B cell (primary cell): ENCODE results near the gene NBAS. TPM values are rescaled to one million over a fixed set of nuclear protein-coding genes. Genes with fewer than 3 reads are reported as not detected.

Source experiments
- ATAC-seq: fragments of 200-7000 bp; cut with Tn5 transposase; one replicate; pipeline ENCODE4 v1.10.0; 2021; ENCODE audit warnings: low read depth, mild to moderate bottlenecking, moderate number of reproducible peaks, moderate library complexity
- CTCF ChIA-PET: fragments of 350-600 bp; sonication (Branson Sonifier 250); formaldehyde crosslinking; loops from one replicate; lab custom pipeline; 2021; ENCODE audit warnings: antibody characterized with exemption, inconsistent platforms; lab: Charles Lee
- POLR2A ChIA-PET: fragments of 350-600 bp; sonication (Branson Sonifier 250); formaldehyde crosslinking; loops from one replicate; lab custom pipeline; 2021; ENCODE audit warnings: antibody characterized with exemption; lab: Charles Lee
- DNase-seq: peaks from one replicate; pipeline ENCODE4 v3.0.0; 2013
- H2AFZ ChIP-seq: 2 replicates; pipeline ENCODE4 v1.6.1; 2012; ENCODE audit warnings: mild to moderate bottlenecking, low read depth, low read length; ENCODE audit not compliant: insufficient read depth, poor library complexity, severe bottlenecking
- H3K27ac ChIP-seq, 2 donors: 1 replicate in 1 of 2; 2 replicates in 1 of 2; pipeline ENCODE4 v1.5.1; 2012 to 2013; ENCODE audit warnings: low read length in 2 of 2, mild to moderate bottlenecking in 2 of 2, moderate library complexity in 1 of 2
- H3K27me3 ChIP-seq, 4 experiments: fragments of 200-600 bp in 1 of 4; sonication (generic) in 1 of 4; replicated peaks in 1 of 4; 1 replicate in 2 of 4; 2 replicates in 2 of 4; pipeline versions ENCODE4 v1.6.1 to v1.7.0; 2013 to 2016; ENCODE audit warnings: low read length in 3 of 4, mild to moderate bottlenecking in 2 of 4, mixed read lengths in 1 of 4, moderate library complexity in 1 of 4; ENCODE audit not compliant: insufficient read depth in 4 of 4, control insufficient read depth in 3 of 4; ENCODE audit errors: control extremely low read depth in 1 of 4
- H3K36me3 ChIP-seq, 2 experiments: replicated peaks in 1 of 2; 1 replicate in 1 of 2; 2 replicates in 1 of 2; pipeline versions ENCODE4 v1.6.1 to v1.7.1; 2013; ENCODE audit warnings: low read length in 1 of 2; ENCODE audit not compliant: insufficient read depth in 2 of 2, control insufficient read depth in 1 of 2; ENCODE audit errors: control extremely low read depth in 1 of 2, extremely low read depth in 1 of 2
- H3K4me1 ChIP-seq, 2 donors: fragments of 200-600 bp in 1 of 2; sonication (generic) in 1 of 2; 1 replicate in 1 of 2; 2 replicates in 1 of 2; pipeline versions ENCODE4 v1.5.1 to v1.6.1; 2013 to 2017; ENCODE audit warnings: low read length in 2 of 2; ENCODE audit not compliant: control insufficient read depth in 2 of 2, insufficient read depth in 2 of 2
- H3K4me2 ChIP-seq: replicated peaks from 2 replicates; pipeline ENCODE3; 2012; ENCODE audit warnings: mild to moderate bottlenecking, low read depth, low read length; ENCODE audit not compliant: poor library complexity, severe bottlenecking
- H3K4me3 ChIP-seq, 5 experiments: fragments of 200-600 bp in 1 of 5; sonication (generic) in 1 of 5; 1 replicate in 3 of 5; 2 replicates in 2 of 5; pipeline versions ENCODE4 v1.5.1 to v1.7.0; 2011 to 2016; ENCODE audit warnings: low read length in 4 of 5, mild to moderate bottlenecking in 4 of 5, low read depth in 2 of 5, control low read depth in 1 of 5, moderate library complexity in 1 of 5; ENCODE audit not compliant: insufficient read depth in 1 of 5; ENCODE audit errors: control extremely low read depth in 1 of 5, extremely low read depth in 1 of 5
- H3K79me2 ChIP-seq: fragments of 200-600 bp; sonication (generic); one replicate; pipeline ENCODE4 v1.6.0; 2016; ENCODE audit warnings: low read length; ENCODE audit not compliant: control insufficient read depth, insufficient read depth
- H3K9ac ChIP-seq: fragments of 200-600 bp; sonication (generic); 2 replicates; pipeline ENCODE4 v1.6.1; 2017; ENCODE audit warnings: mild to moderate bottlenecking, low read length, moderate library complexity
- H3K9me3 ChIP-seq, 3 donors: one replicate each; pipeline versions ENCODE4 v1.6.1 to v1.7.1; 2013; ENCODE audit warnings: low read length in 2 of 3; ENCODE audit not compliant: control insufficient read depth in 2 of 3, insufficient read depth in 1 of 3; ENCODE audit errors: control extremely low read depth in 1 of 3
- H4K20me1 ChIP-seq: 2 replicates; pipeline ENCODE4 v1.6.0; 2012; ENCODE audit warnings: mild to moderate bottlenecking, low read length; ENCODE audit not compliant: insufficient read depth, control insufficient read depth, poor library complexity, severe bottlenecking
- H3K27ac Mint-ChIP-seq: one replicate; pipeline ENCODE4 v1.8.0; 2021; ENCODE audit warnings: mixed read lengths
- H3K27me3 Mint-ChIP-seq: one replicate; pipeline ENCODE4 v1.8.0; 2021; ENCODE audit warnings: mixed read lengths
- H3K4me1 Mint-ChIP-seq: one replicate; pipeline ENCODE4 v1.8.0; 2021; ENCODE audit warnings: mixed read lengths
- H3K4me3 Mint-ChIP-seq: one replicate; pipeline ENCODE4 v1.8.0; 2021; ENCODE audit warnings: mixed read lengths
- H3K9me3 Mint-ChIP-seq: one replicate; pipeline ENCODE4 v1.8.0; 2022; ENCODE audit warnings: mixed read lengths; ENCODE audit not compliant: insufficient read depth
- CTCF ChIP-seq: fragments of 200-600 bp; IDR thresholded peaks from one replicate; pipeline ENCODE4 v1.8.0; 2022; ENCODE audit warnings: antibody characterized with exemption, mild to moderate bottlenecking
- EZH2 ChIP-seq: IDR thresholded peaks from 2 replicates; pipeline ENCODE4 v1.6.1; 2012; ENCODE audit warnings: borderline replicate concordance, low read depth, mild to moderate bottlenecking, moderate library complexity, low read length; ENCODE audit not compliant: insufficient read depth, poor library complexity, severe bottlenecking
- WGBS: methylation state at CpG from one replicate; pipeline ENCODE4 v1.1.5; 2013; ENCODE audit warnings: missing lambda C conversion rate; ENCODE audit not compliant: insufficient coverage; 5-methylcytosine and 5-hydroxymethylcytosine counted together
- intact Hi-C: fragments of 100-400 bp; cut with micrococcal nuclease; formaldehyde crosslinking; loops from one replicate; pipeline ENCODE4 v1.10.0; 2022
- polyA plus RNA-seq: library from polyadenylated mRNA; depleted of rRNA; stranded (reverse); fragments of >200 nt; gene quantifications from 2 replicates; pipeline ENCODE4 v1.2.3, GENCODE V29; 2012
- total RNA-seq, 2 donors: library from RNA; stranded (reverse); fragments of 120-200 nt in 1 of 2; gene quantifications; 1 replicate in 1 of 2; 2 replicates in 1 of 2; pipeline versions ENCODE4 v1.2.3 to v1.2.4, GENCODE V29; 2013 to 2022

Gene NBAS
- total and polyA plus RNA-seq, 2 donors (not counting 1 experiment from before 2014, with no cell fraction given): 10.6 to 37.3 TPM

GRCh38 chr2:15429032-15429431 lies 132.1 kb downstream of the NBAS start:
- no peak overlapping the region for H3K9ac ChIP-seq
- no peaks in the 10 kb centered on the region for H4K20me1 ChIP-seq
- no peaks in the 10 kb centered on the region for H3K9me3 ChIP-seq
- ChIA-PET POLR2A (no interaction called here), CTCF (interaction anchor here (1.1 kb wide), 1 partner anchor 148 kb away, joined by 3 read pairs; no protein-coding TSS in a partner anchor)
- ATAC-seq (no peak), DNase-seq (no peak)
- H3K27me3 ChIP-seq: no peaks in the 10 kb centered on the region
- no peaks in the 10 kb centered on the region for H3K4me1 ChIP-seq
- Mint-ChIP-seq H3K4me1 (no peaks in the 10 kb centered on the region), H3K27me3 (no peaks in the 10 kb centered on the region), H3K9me3 (no peaks in the 10 kb centered on the region), H3K27ac (no peak overlapping the region), H3K4me3 (no peak overlapping the region)
- no peak overlapping the region for H3K4me2 ChIP-seq
- peaks cover 0 to 4% of the 10 kb centered on the region in 2 experiments for H3K36me3 ChIP-seq
- no peaks in the 10 kb centered on the region for H3K79me2 ChIP-seq
- intact Hi-C loops: no loop called here
- H2AFZ ChIP-seq: no peak overlapping the region
- no CpG with 5 or more reads among the region's 1 CpG for WGBS
- no peak overlapping the region for H3K4me3 ChIP-seq
- H3K27ac ChIP-seq: no peak overlapping the region
- TF ChIP-seq EZH2: no peak
- no peak for TF ChIP-seq CTCF

GRCh38 chr2:15427987-15428386 lies 133.1 kb downstream of the NBAS start:
- intact Hi-C loops: no loop called here
- Histone ChIP-seq H3K9me3 (no peaks in the 10 kb centered on the region), H3K27ac (no peak overlapping the region), H4K20me1 (no peaks in the 10 kb centered on the region), H3K27me3 (no peaks in the 10 kb centered on the region), H3K4me3 (no peak overlapping the region), H3K79me2 (no peaks in the 10 kb centered on the region), H3K4me2 (no peak overlapping the region), H3K36me3 (peaks cover 0 to 13% of the 10 kb centered on the region in 2 experiments), H3K9ac (no peak overlapping the region), H2AFZ (no peak overlapping the region), H3K4me1 (no peaks in the 10 kb centered on the region)
- Mint-ChIP-seq H3K9me3 (no peaks in the 10 kb centered on the region), H3K27ac (no peak overlapping the region), H3K4me1 (no peaks in the 10 kb centered on the region), H3K4me3 (no peak overlapping the region), H3K27me3 (no peaks in the 10 kb centered on the region)
- POLR2A ChIA-PET: no interaction called here
- CTCF ChIA-PET: interaction anchor here (1.1 kb wide), 1 partner anchor 149 kb away, joined by 3 read pairs; no protein-coding TSS in a partner anchor
- ATAC-seq (no peak), DNase-seq (no peak)
- no peak for TF ChIP-seq EZH2
- TF ChIP-seq CTCF: no peak
